ENCODE results near the gene PPP1R13L. TPM values are rescaled to one million over a fixed set of nuclear protein-coding genes. Genes with fewer than 3 reads are reported as not detected.
A peak's percentile ranks its signal among the peaks of the same experiment; 100 is the strongest.

PPP1R13L gene
- polyA plus RNA-seq, 4 donors: 8.3 to 16.4 (median 9.1) TPM

GRCh38 chr19:45370410-45371204 lies 34.3 kb downstream of the PPP1R13L start, which contains the start of gene ERCC2:
Gene ERCC2 (minus strand): TSS chr19:45370573. CDS start chr19:45370540, 33 bp downstream.
- peak; percentile 99 for DNase-seq (ENCODE audit: low read depth in 4 of 4, low spot score in 3 of 4)

- no peak for DNase-seq (ENCODE audit: low read depth in 4 of 4, low spot score in 3 of 4)
Measured at GRCh38 chr19:45368737-45369340, 36.0 kb downstream of the PPP1R13L start.

- no peak for DNase-seq (ENCODE audit: low read depth in 4 of 4, low spot score in 3 of 4)
Measured at GRCh38 chr19:45368127-45368526, 36.7 kb downstream of the PPP1R13L start.

GRCh38 chr19:45364696-45365095 lies 40.2 kb downstream of the PPP1R13L start:
- DNase-seq (ENCODE audit: low read depth in 4 of 4, low spot score in 3 of 4): no peak

GRCh38 chr19:45363861-45364459 lies 40.9 kb downstream of the PPP1R13L start:
- DNase-seq (ENCODE audit: low read depth in 4 of 4, low spot score in 3 of 4): no peak

- no peak for DNase-seq (ENCODE audit: low read depth in 4 of 4, low spot score in 3 of 4)
Measured at GRCh38 chr19:45362291-45362690, 42.6 kb downstream of the PPP1R13L start.

- DNase-seq (ENCODE audit: low read depth in 4 of 4, low spot score in 3 of 4): no peak
Measured at GRCh38 chr19:45361608-45362007, 43.3 kb downstream of the PPP1R13L start.

GRCh38 chr19:45358213-45358792 lies 46.6 kb downstream of the PPP1R13L start:
- no peak for DNase-seq (ENCODE audit: low read depth in 4 of 4, low spot score in 3 of 4)

- DNase-seq (ENCODE audit: low read depth in 4 of 4, low spot score in 3 of 4): no peak
Measured at GRCh38 chr19:45357445-45357783, 47.5 kb downstream of the PPP1R13L start.

GRCh38 chr19:45356760-45357444 lies 48.0 kb downstream of the PPP1R13L start:
- no peak for DNase-seq (ENCODE audit: low read depth in 4 of 4, low spot score in 3 of 4)

- no peak for DNase-seq (ENCODE audit: low read depth in 4 of 4, low spot score in 3 of 4)
Measured at GRCh38 chr19:45355910-45356309, 49.0 kb downstream of the PPP1R13L start.

- no peak for DNase-seq (ENCODE audit: low read depth in 4 of 4, low spot score in 3 of 4)
Measured at GRCh38 chr19:45355402-45355801, 49.5 kb downstream of the PPP1R13L start.

- no peak for DNase-seq (ENCODE audit: low read depth in 4 of 4, low spot score in 3 of 4)
Measured at GRCh38 chr19:45354241-45354842, 50.5 kb downstream of the PPP1R13L start.

GRCh38 chr19:45352914-45353796 lies 51.7 kb downstream of the PPP1R13L start:
- no peak for DNase-seq (ENCODE audit: low read depth in 4 of 4, low spot score in 3 of 4)

GRCh38 chr19:45352471-45352870 lies 52.4 kb downstream of the PPP1R13L start:
- no peak for DNase-seq (ENCODE audit: low read depth in 4 of 4, low spot score in 3 of 4)

- no peak for DNase-seq (ENCODE audit: low read depth in 4 of 4, low spot score in 3 of 4)
Measured at GRCh38 chr19:45352062-45352461, 52.8 kb downstream of the PPP1R13L start.

- no peak for DNase-seq (ENCODE audit: low read depth in 4 of 4, low spot score in 3 of 4)
Measured at GRCh38 chr19:45351401-45351952, 53.4 kb downstream of the PPP1R13L start.

- DNase-seq (ENCODE audit: low read depth in 4 of 4, low spot score in 3 of 4): no peak
Measured at GRCh38 chr19:45350477-45351058, 54.3 kb downstream of the PPP1R13L start.

- no peak for DNase-seq (ENCODE audit: low read depth in 4 of 4, low spot score in 3 of 4)
Measured at GRCh38 chr19:45349430-45349941, 55.4 kb downstream of the PPP1R13L start.
